OCI-LY7 (cell line): ENCODE results near the gene RIMBP2. TPM values are rescaled to one million over a fixed set of nuclear protein-coding genes. Genes with fewer than 3 reads are reported as not detected.

ENCODE experiments used
- BruUV-seq: library from RNA; stranded (reverse); fragments of 400-500 nt; replicated peaks from 2 replicates; lab custom pipeline; 2021; lab: Mats Ljungman, UMichigan
- CTCF ChIA-PET: fragments of 300-600 bp; sonication (Branson Sonifier 250); formaldehyde crosslinking; loops from one replicate; lab custom pipeline; 2022; ENCODE audit warnings: antibody characterized with exemption; ENCODE audit not compliant: unreplicated experiment; lab: Charles Lee
- POLR2A ChIA-PET: fragments of 300-600 bp; sonication (Branson Sonifier 250); formaldehyde crosslinking; loops from one replicate; lab custom pipeline; 2022; ENCODE audit warnings: antibody characterized with exemption; lab: Charles Lee
- DNase-seq: peaks from one replicate; pipeline ENCODE4 v3.0.0-alpha.2; 2015; ENCODE audit warnings: low spot score
- H2AFZ ChIP-seq: fragments of 200-600 bp; sonication (generic), shearing (Covaris generic); 2 replicates; pipeline ENCODE4 v1.6.1; 2014; ENCODE audit warnings: mild to moderate bottlenecking, antibody characterized with exemption, low read length, moderate library complexity
- H3K27ac ChIP-seq: fragments of 200-600 bp; sonication (generic); 2 replicates; pipeline ENCODE4 v1.5.1; 2014; ENCODE audit warnings: mixed run types, low read depth, mild to moderate bottlenecking, moderate library complexity, low read length, inconsistent platforms; ENCODE audit not compliant: poor library complexity, severe bottlenecking
- H3K36me3 ChIP-seq: fragments of 200-600 bp; sonication (generic); 2 replicates; pipeline ENCODE4 v1.6.1; 2014; ENCODE audit warnings: mild to moderate bottlenecking, antibody characterized with exemption, low read length, moderate library complexity, mixed read lengths; ENCODE audit not compliant: insufficient read depth
- H3K4me1 ChIP-seq: fragments of 200-600 bp; sonication (generic); 2 replicates; pipeline ENCODE4 v1.5.1; 2014; ENCODE audit warnings: mild to moderate bottlenecking, low read length; ENCODE audit not compliant: insufficient read depth, poor library complexity, severe bottlenecking
- H3K4me2 ChIP-seq: fragments of 200-600 bp; sonication (generic); 2 replicates; pipeline ENCODE4 v1.6.1; 2014; ENCODE audit warnings: mild to moderate bottlenecking, low read length
- H3K4me3 ChIP-seq: fragments of 200-600 bp; sonication (generic); 2 replicates; pipeline ENCODE4 v1.5.1; 2014; ENCODE audit warnings: mild to moderate bottlenecking, low read depth, low read length; ENCODE audit not compliant: poor library complexity, severe bottlenecking
- H3K79me2 ChIP-seq: fragments of 200-600 bp; sonication (generic); 2 replicates; pipeline ENCODE4 v1.6.1; 2016; ENCODE audit warnings: low read depth, mild to moderate bottlenecking, low read length, moderate library complexity, mixed read lengths; ENCODE audit not compliant: insufficient read depth
- H3K9me2 ChIP-seq: fragments of 200-600 bp; sonication (generic); 2 replicates; pipeline ENCODE4 v1.6.1; 2016; ENCODE audit warnings: mild to moderate bottlenecking, low read length, mixed read lengths; ENCODE audit not compliant: insufficient read depth
- H3K9me3 ChIP-seq: fragments of 200-600 bp; sonication (generic); 2 replicates; pipeline ENCODE4 v1.6.1; 2014; ENCODE audit warnings: mild to moderate bottlenecking, mixed run types, low read length, mixed read lengths
- H4K20me1 ChIP-seq: fragments of 200-600 bp; sonication (generic); 2 replicates; pipeline ENCODE4 v1.6.1; 2014; ENCODE audit warnings: mild to moderate bottlenecking, antibody characterized with exemption, low read length, moderate library complexity, mixed read lengths; ENCODE audit not compliant: insufficient read depth
- EZH2phosphoT487 ChIP-seq: fragments of 200-600 bp; sonication (generic); IDR thresholded peaks from 2 replicates; pipeline ENCODE4 v1.6.1; 2018; ENCODE audit warnings: low read depth, borderline replicate concordance, mild to moderate bottlenecking, mixed run types, antibody characterized with exemption, low read length, moderate library complexity, mixed read lengths
- intact Hi-C: fragments of 100-400 bp; cut with micrococcal nuclease; formaldehyde crosslinking; loops from one replicate; pipeline ENCODE4 v1.10.0; 2022; ENCODE audit not compliant: unreplicated experiment
- total RNA-seq, 2 experiments: library from RNA; depleted of rRNA in 1 of 2; stranded (reverse); fragments of >200 nt in 1 of 2; shearing (Covaris generic) in 1 of 2; gene quantifications; 2 replicates each; pipeline ENCODE4 v1.2.3, GENCODE V29; 2014 to 2022
- TF ChIP-seq, protein P1 (sequence below): fragments of 200-600 bp; sonication (generic); conservative IDR thresholded peaks from 2 replicates; pipeline ENCODE4 v1.5.1; 2014; ENCODE audit warnings: mild to moderate bottlenecking, antibody characterized with exemption, low read length, moderate library complexity, mixed read lengths

RIMBP2 gene
- total RNA-seq, 2 experiments from 2014 or later = not detected

GRCh38 chr12:130479401-130480125, 236.5 kb downstream of the RIMBP2 start:
- CTCF ChIA-PET = no interaction called here
- intact Hi-C loops = no loop called here
- Histone ChIP-seq H3K9me2 (no peaks in the 10 kb centered on the region), H3K27ac (no peak overlapping the region), H3K36me3 (no peaks in the 10 kb centered on the region), H2AFZ (no peak overlapping the region), H3K4me2 (no peak overlapping the region), H4K20me1 (no peaks in the 10 kb centered on the region), H3K4me3 (no peak overlapping the region), H3K4me1 (no peaks in the 10 kb centered on the region), H3K79me2 (no peaks in the 10 kb centered on the region), H3K9me3 (no peaks in the 10 kb centered on the region)
- POLR2A ChIA-PET = no interaction called here
- BruUV-seq = no TSS peak
- no peak for DNase-seq
- no peak for TF ChIP-seq EZH2phosphoT487
- TF ChIP-seq, protein P1, sequence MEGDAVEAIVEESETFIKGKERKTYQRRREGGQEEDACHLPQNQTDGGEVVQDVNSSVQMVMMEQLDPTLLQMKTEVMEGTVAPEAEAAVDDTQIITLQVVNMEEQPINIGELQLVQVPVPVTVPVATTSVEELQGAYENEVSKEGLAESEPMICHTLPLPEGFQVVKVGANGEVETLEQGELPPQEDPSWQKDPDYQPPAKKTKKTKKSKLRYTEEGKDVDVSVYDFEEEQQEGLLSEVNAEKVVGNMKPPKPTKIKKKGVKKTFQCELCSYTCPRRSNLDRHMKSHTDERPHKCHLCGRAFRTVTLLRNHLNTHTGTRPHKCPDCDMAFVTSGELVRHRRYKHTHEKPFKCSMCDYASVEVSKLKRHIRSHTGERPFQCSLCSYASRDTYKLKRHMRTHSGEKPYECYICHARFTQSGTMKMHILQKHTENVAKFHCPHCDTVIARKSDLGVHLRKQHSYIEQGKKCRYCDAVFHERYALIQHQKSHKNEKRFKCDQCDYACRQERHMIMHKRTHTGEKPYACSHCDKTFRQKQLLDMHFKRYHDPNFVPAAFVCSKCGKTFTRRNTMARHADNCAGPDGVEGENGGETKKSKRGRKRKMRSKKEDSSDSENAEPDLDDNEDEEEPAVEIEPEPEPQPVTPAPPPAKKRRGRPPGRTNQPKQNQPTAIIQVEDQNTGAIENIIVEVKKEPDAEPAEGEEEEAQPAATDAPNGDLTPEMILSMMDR = no peak

DNA sequence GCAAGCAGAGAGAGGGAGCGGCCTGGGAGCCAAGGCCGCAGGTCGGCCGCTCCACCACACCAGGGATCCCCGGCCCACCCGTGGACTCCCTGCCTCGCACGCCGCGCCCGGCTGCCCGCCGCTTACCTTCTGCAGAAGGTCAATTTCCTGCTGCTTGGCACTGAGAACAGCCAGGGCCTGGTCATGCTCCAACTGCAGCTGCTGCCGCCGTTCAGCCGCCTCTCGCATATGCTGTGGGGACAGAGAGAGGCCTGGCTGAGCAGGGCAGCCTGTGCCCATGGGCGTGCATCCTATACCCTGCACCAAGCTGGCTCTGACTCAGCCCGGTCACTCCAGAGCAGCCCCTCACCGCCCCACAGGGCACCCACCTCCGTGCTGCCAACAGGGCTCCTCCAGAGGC, 237.3 kb downstream of the RIMBP2 start:
- H3K9me3 ChIP-seq = no peaks in the 10 kb centered on the region
- TF ChIP-seq EZH2phosphoT487 = no peak
- TF ChIP-seq, protein P1 = no peak
- H4K20me1 ChIP-seq = no peaks in the 10 kb centered on the region
- H3K27ac ChIP-seq = no peak overlapping the region
- no peak for DNase-seq
- no peak overlapping the region for H2AFZ ChIP-seq
- H3K4me1 ChIP-seq = no peaks in the 10 kb centered on the region
- intact Hi-C loops = no loop called here
- CTCF ChIA-PET = no interaction called here
- H3K36me3 ChIP-seq = no peaks in the 10 kb centered on the region
- H3K4me2 ChIP-seq = no peak overlapping the region
- H3K79me2 ChIP-seq = no peaks in the 10 kb centered on the region
- no peaks in the 10 kb centered on the region for H3K9me2 ChIP-seq
- no TSS peak for BruUV-seq
- POLR2A ChIA-PET = interaction anchor here (0.6 kb wide), 1 partner anchor 293 kb away, joined by 3 read pairs; no protein-coding TSS in a partner anchor
- H3K4me3 ChIP-seq = no peak overlapping the region

DNA sequence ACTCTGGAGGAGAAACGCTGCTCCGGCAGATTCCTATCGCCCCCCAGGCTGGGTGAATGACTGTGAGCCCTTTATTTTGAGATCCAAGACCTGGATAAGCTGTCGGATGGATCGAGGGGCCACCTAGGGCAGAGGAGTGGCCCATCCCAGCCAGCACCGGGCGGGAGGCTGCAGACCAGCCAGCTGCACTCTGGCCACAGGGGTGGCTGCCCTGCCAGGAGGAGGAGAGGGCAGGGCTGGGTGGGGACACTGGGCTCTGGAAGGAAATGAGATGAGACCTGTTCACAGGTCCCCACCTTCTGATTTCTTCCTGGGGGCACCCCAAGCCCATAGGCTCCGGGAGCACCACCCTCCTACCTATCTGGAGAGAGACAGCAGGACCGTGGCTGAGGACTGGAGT, 238.4 kb downstream of the RIMBP2 start:
- H3K4me1 ChIP-seq = no peaks in the 10 kb centered on the region
- H3K4me3 ChIP-seq = no peak overlapping the region
- H3K4me2 ChIP-seq = no peak overlapping the region
- H3K36me3 ChIP-seq = no peaks in the 10 kb centered on the region
- H3K9me2 ChIP-seq = no peaks in the 10 kb centered on the region
- TF ChIP-seq, protein P1 = no peak
- TF ChIP-seq EZH2phosphoT487 = no peak
- no peaks in the 10 kb centered on the region for H4K20me1 ChIP-seq
- no peak overlapping the region for H3K27ac ChIP-seq
- no peak for DNase-seq
- no TSS peak for BruUV-seq
- intact Hi-C loops = no loop called here
- no peaks in the 10 kb centered on the region for H3K79me2 ChIP-seq
- ChIA-PET CTCF (no interaction called here), POLR2A (no interaction called here)
- H3K9me3 ChIP-seq = no peaks in the 10 kb centered on the region
- H2AFZ ChIP-seq = no peak overlapping the region
